GM12878 (cell line): ENCODE results near the gene MRGPRF. TPM values are rescaled to one million over a fixed set of nuclear protein-coding genes. Genes with fewer than 3 reads are reported as not detected.

Experiments used
- ATAC-seq: fragments of 200-7000 bp; cut with Tn5 transposase; 3 replicates; pipeline ENCODE4 v1.9.1; 2020; ENCODE audit warnings: mild to moderate bottlenecking, moderate library complexity
- BruUV-seq: library from RNA; stranded (reverse); fragments of 400-500 nt; replicated peaks from 2 replicates; lab custom pipeline; 2021; lab: Mats Ljungman, UMichigan
- CTCF ChIA-PET: fragments of 300-600 bp; sonication (Branson Sonifier 250); formaldehyde crosslinking; extraction: SDS; loops from one replicate; lab custom pipeline; 2021; ENCODE audit warnings: inconsistent platforms; lab: Yijun Ruan, JAX
- POLR2A ChIA-PET: fragments of 350-600 bp; formaldehyde crosslinking; extraction: SDS; loops from one replicate; lab custom pipeline; 2021; ENCODE audit warnings: inconsistent platforms; lab: Charles Lee
- RAD21 ChIA-PET: fragments of 300-600 bp; sonication (Branson Sonifier 250); formaldehyde crosslinking; loops from one replicate; lab custom pipeline; 2023; ENCODE audit warnings: antibody characterized with exemption; ENCODE audit not compliant: unreplicated experiment; lab: Charles Lee
- SMC1A ChIA-PET: fragments of 300-600 bp; sonication (Branson Sonifier 250); formaldehyde crosslinking; loops from one replicate; lab custom pipeline; 2023; ENCODE audit not compliant: unreplicated experiment, uncharacterized antibody; lab: Charles Lee
- DNase-seq: peaks from one replicate; pipeline ENCODE4 v3.0.0-alpha.2; 2011; ENCODE audit warnings: low read depth, low spot score
- FAIRE-seq: peaks from 3 replicates; lab custom pipeline; 2011; peaks lifted over from hg19 to GRCh38; lab: Jason Lieb, UNC
- H2AFZ ChIP-seq: 2 replicates; pipeline ENCODE4 v1.6.0; 2011; ENCODE audit warnings: low read depth, low read length, control low read depth; ENCODE audit not compliant: control insufficient read depth
- H3K27ac ChIP-seq: 2 replicates; pipeline ENCODE4 v1.5.1; 2011; ENCODE audit warnings: control low read depth; ENCODE audit not compliant: control insufficient read depth, insufficient read depth
- H3K27me3 ChIP-seq, 2 experiments: replicated peaks in 1 of 2; 2 replicates each; pipeline versions ENCODE4 v1.6.0 to v1.6.1; 2011; ENCODE audit warnings: low read length in 1 of 2; ENCODE audit not compliant: control insufficient read depth in 2 of 2, insufficient read depth in 2 of 2
- H3K36me3 ChIP-seq, 2 experiments: 2 replicates each; pipeline ENCODE4 v1.5.1; 2011; ENCODE audit warnings: low read length in 1 of 2; ENCODE audit not compliant: control insufficient read depth in 2 of 2, insufficient read depth in 2 of 2
- H3K4me1 ChIP-seq: 2 replicates; pipeline ENCODE4 v1.6.1; 2011; ENCODE audit warnings: mild to moderate bottlenecking, low read length, moderate library complexity, mixed read lengths; ENCODE audit not compliant: control insufficient read depth, insufficient read depth
- H3K4me2 ChIP-seq: 2 replicates; pipeline ENCODE4 v1.6.0; 2011; ENCODE audit warnings: control low read depth; ENCODE audit not compliant: control insufficient read depth, insufficient read depth
- H3K4me3 ChIP-seq: fragments of 200-600 bp; sonication (generic); 2 replicates; pipeline ENCODE4 v1.5.1; 2016
- H3K79me2 ChIP-seq: 2 replicates; pipeline ENCODE4 v1.6.0; 2011; ENCODE audit warnings: low read length; ENCODE audit not compliant: control insufficient read depth, insufficient read depth
- H3K9ac ChIP-seq: 2 replicates; pipeline ENCODE4 v1.8.0; 2011; ENCODE audit warnings: low read length, control low read depth, mixed read lengths; ENCODE audit not compliant: control insufficient read depth, insufficient read depth
- H3K9me3 ChIP-seq: replicated peaks from 3 replicates; pipeline ENCODE4 v1.5.1; 2011; ENCODE audit warnings: mild to moderate bottlenecking, low read length; ENCODE audit not compliant: control insufficient read depth, insufficient read depth
- H4K20me1 ChIP-seq: 2 replicates; pipeline ENCODE4 v1.6.0; 2011; ENCODE audit not compliant: control insufficient read depth, insufficient read depth
- BACH1 ChIP-seq: fragments of 450-650 bp; IDR thresholded peaks from 2 replicates; pipeline ENCODE4 v1.6.1; 2017; ENCODE audit warnings: mild to moderate bottlenecking, borderline replicate concordance
- BHLHE40 ChIP-seq, 2 experiments: fragments of 450-650 bp in 1 of 2; IDR thresholded peaks; 2 replicates each; pipeline ENCODE4 v1.6.1; 2011 to 2017; ENCODE audit warnings: low read depth in 2 of 2, borderline replicate concordance in 1 of 2, improper control_type of control experiment in 1 of 2, low read length in 1 of 2, mild to moderate bottlenecking in 1 of 2
- CREM ChIP-seq: IDR thresholded peaks from 2 replicates; pipeline ENCODE4 v1.6.1; 2014; ENCODE audit warnings: antibody characterized with exemption, low read depth
- PAX5 ChIP-seq: IDR thresholded peaks from 2 replicates; pipeline ENCODE4 v1.6.1; 2011; ENCODE audit warnings: low read depth, low read length, borderline replicate concordance
- RAD51 ChIP-seq: fragments of 450-650 bp; IDR thresholded peaks from 2 replicates; pipeline ENCODE4 v1.6.1; 2016; ENCODE audit warnings: moderate library complexity, mild to moderate bottlenecking, inconsistent platforms
- YY1 ChIP-seq: IDR thresholded peaks from 2 replicates; pipeline ENCODE4 v1.6.1; 2011; ENCODE audit warnings: low read depth, mild to moderate bottlenecking, low read length
- ZNF207 ChIP-seq: fragments of 450-650 bp; IDR thresholded peaks from 2 replicates; pipeline ENCODE4 v1.6.1; 2014; ENCODE audit warnings: antibody characterized with exemption, mild to moderate bottlenecking, borderline replicate concordance
- whole genome bisulfite sequencing: methylation state at CpG from one replicate; pipeline ENCODE4 v1.1.6; 2016; ENCODE audit warnings: low lambda C conversion rate; ENCODE audit not compliant: insufficient replicate concordance, insufficient coverage; ENCODE audit errors: missing lambda C conversion rate; 5-methylcytosine and 5-hydroxymethylcytosine counted together
- in situ Hi-C: fragments of 300-500 bp; cut with MboI; formaldehyde crosslinking; loops from 9 replicates; pipeline ENCODE4 v1.14.3; 2018; ENCODE audit warnings: mixed read lengths
- intact Hi-C: fragments of 100-400 bp; cut with micrococcal nuclease; formaldehyde crosslinking; loops from one replicate; pipeline ENCODE4 v1.14.2; 2022; ENCODE audit not compliant: unreplicated experiment
- polyA plus RNA-seq, 11 experiments: library from polyadenylated mRNA; depleted of rRNA in 4 of 11; unstranded in 6 of 11; stranded (reverse) in 5 of 11; fragments of >200 nt; fragmentation: Nextera tagmentation in 4 of 11; fragmentation: Illumina TruSeq in 1 of 11; extraction: Ambion mirVana in 4 of 11; extraction: Trizol in 1 of 11; gene quantifications; 1 replicate in 1 of 11; 2 replicates in 10 of 11; pipeline versions ENCODE4 v1.2.1 to v1.2.3, GENCODE V29; 2011 to 2016; ENCODE audit warnings: inconsistent platforms in 2 of 11, missing spikeins in 2 of 11, low read depth in 1 of 11
- total RNA-seq, 4 experiments: library from RNA; depleted of rRNA in 3 of 4; stranded (reverse); fragments of >200 nt in 3 of 4; fragmentation: Illumina TruSeq in 1 of 4; extraction: Trizol in 1 of 4; gene quantifications; 2 replicates each; pipeline versions ENCODE4 v1.2.1 to v1.2.3, GENCODE V29; 2013 to 2021
- TF ChIP-seq, protein P1 (sequence below): IDR thresholded peaks from 2 replicates; pipeline ENCODE4 v1.6.1; 2012; ENCODE audit warnings: low read depth, low read length, improper control_type of control experiment
- TF ChIP-seq, protein P2 (sequence below): fragments of 450-650 bp; IDR thresholded peaks from 2 replicates; pipeline ENCODE4 v1.6.1; 2017; ENCODE audit warnings: mild to moderate bottlenecking, moderate library complexity
- TF ChIP-seq, protein P3 (sequence below): IDR thresholded peaks from 2 replicates; pipeline ENCODE4 v1.6.1; 2011; ENCODE audit warnings: low read depth, mild to moderate bottlenecking, low read length, moderate library complexity, borderline replicate concordance; ENCODE audit errors: extremely low read depth
- TF ChIP-seq, protein P4 (sequence below): IDR thresholded peaks from 2 replicates; pipeline ENCODE4 v1.6.1; 2011; ENCODE audit warnings: mild to moderate bottlenecking, low read depth, low read length, moderate library complexity; ENCODE audit not compliant: insufficient replicate concordance
- TF ChIP-seq, protein P5 (sequence below): fragments of 450-650 bp; formaldehyde crosslinking; IDR thresholded peaks from 2 replicates; pipeline ENCODE4 v1.4.0; 2022; ENCODE audit warnings: mild to moderate bottlenecking, moderate library complexity

Gene MRGPRF
- total and polyA plus RNA-seq, 10 of the 15 experiments (the other 5 are each of a cell fraction or from before 2014, with no cell fraction given) = not detected

DNA sequence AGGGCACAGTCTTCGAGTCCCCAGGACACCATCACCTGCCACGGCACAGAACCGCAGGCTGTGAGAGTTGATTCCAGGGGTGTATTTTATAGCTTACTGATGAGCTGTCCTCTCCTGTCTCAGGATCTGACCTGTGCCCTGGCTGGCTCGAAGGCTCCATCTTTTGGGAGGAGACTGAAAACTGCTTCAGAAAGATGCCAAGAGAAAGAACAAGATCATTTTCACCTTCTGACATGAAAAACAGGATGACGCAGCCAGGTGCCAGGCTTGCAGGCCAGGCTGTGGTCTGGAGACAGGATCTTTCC is 34.5 kb downstream of the MRGPRF start:
- no peaks in the 10 kb centered on the region for H3K79me2 ChIP-seq
- SMC1A ChIA-PET = no interaction called here
- CTCF ChIA-PET = no interaction called here
- no peak overlapping the region for H2AFZ ChIP-seq
- no peak overlapping the region for H3K4me3 ChIP-seq
- RAD21 ChIA-PET = no interaction called here
- TF ChIP-seq, protein P1, sequence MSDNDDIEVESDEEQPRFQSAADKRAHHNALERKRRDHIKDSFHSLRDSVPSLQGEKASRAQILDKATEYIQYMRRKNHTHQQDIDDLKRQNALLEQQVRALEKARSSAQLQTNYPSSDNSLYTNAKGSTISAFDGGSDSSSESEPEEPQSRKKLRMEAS = no peak
- TF ChIP-seq, protein P2, sequence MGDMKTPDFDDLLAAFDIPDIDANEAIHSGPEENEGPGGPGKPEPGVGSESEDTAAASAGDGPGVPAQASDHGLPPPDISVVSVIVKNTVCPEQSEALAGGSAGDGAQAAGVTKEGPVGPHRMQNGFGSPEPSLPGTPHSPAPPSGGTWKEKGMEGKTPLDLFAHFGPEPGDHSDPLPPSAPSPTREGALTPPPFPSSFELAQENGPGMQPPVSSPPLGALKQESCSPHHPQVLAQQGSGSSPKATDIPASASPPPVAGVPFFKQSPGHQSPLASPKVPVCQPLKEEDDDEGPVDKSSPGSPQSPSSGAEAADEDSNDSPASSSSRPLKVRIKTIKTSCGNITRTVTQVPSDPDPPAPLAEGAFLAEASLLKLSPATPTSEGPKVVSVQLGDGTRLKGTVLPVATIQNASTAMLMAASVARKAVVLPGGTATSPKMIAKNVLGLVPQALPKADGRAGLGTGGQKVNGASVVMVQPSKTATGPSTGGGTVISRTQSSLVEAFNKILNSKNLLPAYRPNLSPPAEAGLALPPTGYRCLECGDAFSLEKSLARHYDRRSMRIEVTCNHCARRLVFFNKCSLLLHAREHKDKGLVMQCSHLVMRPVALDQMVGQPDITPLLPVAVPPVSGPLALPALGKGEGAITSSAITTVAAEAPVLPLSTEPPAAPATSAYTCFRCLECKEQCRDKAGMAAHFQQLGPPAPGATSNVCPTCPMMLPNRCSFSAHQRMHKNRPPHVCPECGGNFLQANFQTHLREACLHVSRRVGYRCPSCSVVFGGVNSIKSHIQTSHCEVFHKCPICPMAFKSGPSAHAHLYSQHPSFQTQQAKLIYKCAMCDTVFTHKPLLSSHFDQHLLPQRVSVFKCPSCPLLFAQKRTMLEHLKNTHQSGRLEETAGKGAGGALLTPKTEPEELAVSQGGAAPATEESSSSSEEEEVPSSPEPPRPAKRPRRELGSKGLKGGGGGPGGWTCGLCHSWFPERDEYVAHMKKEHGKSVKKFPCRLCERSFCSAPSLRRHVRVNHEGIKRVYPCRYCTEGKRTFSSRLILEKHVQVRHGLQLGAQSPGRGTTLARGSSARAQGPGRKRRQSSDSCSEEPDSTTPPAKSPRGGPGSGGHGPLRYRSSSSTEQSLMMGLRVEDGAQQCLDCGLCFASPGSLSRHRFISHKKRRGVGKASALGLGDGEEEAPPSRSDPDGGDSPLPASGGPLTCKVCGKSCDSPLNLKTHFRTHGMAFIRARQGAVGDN = no peak
- TF ChIP-seq PAX5 = no peak
- TF ChIP-seq ZNF207 = no peak
- TF ChIP-seq BHLHE40 (IDR thresholded peaks at IDR 0.05; ENCODE audit: borderline replicate concordance in 1 of 2, low read depth in 2 of 2, low read length in 1 of 2) = no peak
- no peak for TF ChIP-seq RAD51
- TF ChIP-seq, protein P3, sequence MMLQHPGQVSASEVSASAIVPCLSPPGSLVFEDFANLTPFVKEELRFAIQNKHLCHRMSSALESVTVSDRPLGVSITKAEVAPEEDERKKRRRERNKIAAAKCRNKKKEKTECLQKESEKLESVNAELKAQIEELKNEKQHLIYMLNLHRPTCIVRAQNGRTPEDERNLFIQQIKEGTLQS = no peak
- TF ChIP-seq, protein P4, sequence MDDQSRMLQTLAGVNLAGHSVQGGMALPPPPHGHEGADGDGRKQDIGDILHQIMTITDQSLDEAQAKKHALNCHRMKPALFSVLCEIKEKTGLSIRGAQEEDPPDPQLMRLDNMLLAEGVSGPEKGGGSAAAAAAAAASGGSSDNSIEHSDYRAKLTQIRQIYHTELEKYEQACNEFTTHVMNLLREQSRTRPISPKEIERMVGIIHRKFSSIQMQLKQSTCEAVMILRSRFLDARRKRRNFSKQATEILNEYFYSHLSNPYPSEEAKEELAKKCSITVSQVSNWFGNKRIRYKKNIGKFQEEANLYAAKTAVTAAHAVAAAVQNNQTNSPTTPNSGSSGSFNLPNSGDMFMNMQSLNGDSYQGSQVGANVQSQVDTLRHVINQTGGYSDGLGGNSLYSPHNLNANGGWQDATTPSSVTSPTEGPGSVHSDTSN = no peak
- no peak for TF ChIP-seq CREM
- TF ChIP-seq, protein P5, sequence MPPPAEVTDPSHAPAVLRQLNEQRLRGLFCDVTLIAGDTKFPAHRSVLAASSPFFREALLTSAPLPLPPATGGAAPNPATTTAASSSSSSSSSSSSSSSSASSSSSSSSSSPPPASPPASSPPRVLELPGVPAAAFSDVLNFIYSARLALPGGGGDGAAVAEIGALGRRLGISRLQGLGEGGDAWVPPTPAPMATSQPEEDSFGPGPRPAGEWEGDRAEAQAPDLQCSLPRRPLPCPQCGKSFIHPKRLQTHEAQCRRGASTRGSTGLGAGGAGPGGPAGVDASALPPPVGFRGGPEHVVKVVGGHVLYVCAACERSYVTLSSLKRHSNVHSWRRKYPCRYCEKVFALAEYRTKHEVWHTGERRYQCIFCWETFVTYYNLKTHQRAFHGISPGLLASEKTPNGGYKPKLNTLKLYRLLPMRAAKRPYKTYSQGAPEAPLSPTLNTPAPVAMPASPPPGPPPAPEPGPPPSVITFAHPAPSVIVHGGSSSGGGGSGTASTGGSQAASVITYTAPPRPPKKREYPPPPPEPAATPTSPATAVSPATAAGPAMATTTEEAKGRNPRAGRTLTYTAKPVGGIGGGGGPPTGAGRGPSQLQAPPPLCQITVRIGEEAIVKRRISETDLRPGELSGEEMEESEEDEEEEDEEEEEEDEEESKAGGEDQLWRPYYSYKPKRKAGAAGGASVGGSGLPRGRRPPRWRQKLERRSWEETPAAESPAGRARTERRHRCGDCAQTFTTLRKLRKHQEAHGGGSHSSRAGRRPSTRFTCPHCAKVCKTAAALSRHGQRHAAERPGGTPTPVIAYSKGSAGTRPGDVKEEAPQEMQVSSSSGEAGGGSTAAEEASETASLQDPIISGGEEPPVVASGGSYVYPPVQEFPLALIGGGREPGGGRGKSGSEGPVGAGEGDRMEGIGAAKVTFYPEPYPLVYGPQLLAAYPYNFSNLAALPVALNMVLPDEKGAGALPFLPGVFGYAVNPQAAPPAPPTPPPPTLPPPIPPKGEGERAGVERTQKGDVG (CRISPR knock-in tag) = no peak
- TF ChIP-seq YY1 = no peak
- no peak for TF ChIP-seq BACH1
- no peak overlapping the region for H3K4me2 ChIP-seq
- BruUV-seq = no TSS peak
- ATAC-seq (no peak), DNase-seq (no peak), FAIRE-seq (no peak)
- 55% methylated on average over 5 of the region's 5 CpGs for WGBS
- no peak overlapping the region for H3K9ac ChIP-seq
- H3K9me3 ChIP-seq = no peaks in the 10 kb centered on the region; the same call in 2 of the 3 replicates
- intact Hi-C loops = no loop called here
- no peaks in the 10 kb centered on the region for H3K36me3 ChIP-seq
- no peaks in the 10 kb centered on the region for H4K20me1 ChIP-seq
- H3K27me3 ChIP-seq = no peaks in the 10 kb centered on the region; a peak in 2 of 4 replicates
- H3K4me1 ChIP-seq = no peaks in the 10 kb centered on the region
- POLR2A ChIA-PET = no interaction called here
- in situ Hi-C loops = no loop called here
- H3K27ac ChIP-seq = no peak overlapping the region
